ENCODE data around the gene NOD1.
"Not testable (repeated sequence)": the region's sequence is repeated elsewhere in the genome, so short reads cannot be mapped to it uniquely, and the experiment has no call there.

The NOD1 gene

DNA sequence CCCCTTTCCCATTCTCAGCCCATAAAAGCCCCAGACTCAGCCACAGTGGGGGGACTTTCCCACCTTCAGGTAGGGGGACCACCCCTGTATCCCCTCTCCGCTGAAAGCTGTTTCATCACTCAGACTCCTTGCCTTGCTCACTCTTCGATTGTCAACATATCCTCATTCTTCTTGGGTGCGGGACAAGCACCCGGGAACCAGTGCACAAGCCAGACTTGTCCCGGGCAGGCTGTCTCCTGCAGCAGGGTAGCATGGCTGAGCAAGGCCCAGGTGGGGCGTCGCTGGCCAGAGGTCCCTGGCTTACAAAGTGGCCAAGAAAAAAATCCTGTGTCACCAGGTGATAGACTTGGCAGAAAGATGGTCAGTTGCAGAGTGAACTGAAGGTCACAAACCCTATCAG, 64.7 kb downstream of the NOD1 start:
- no peak for DNase-seq
- Mint-ChIP-seq H3K27me3 (no peaks in the 10 kb centered on the region), H3K4me3 (peak overlapping the region in 1 of 2 donors; percentile 28), H3K27ac (no peak overlapping the region), H3K9me3 (peaks cover 0 to 5% of the 10 kb centered on the region in 2 donors), H3K36me3 (peaks cover 8 to 23% of the 10 kb centered on the region in 2 donors), H3K4me1 (peaks cover 29 to 35% of the 10 kb centered on the region in 2 donors)
- ATAC-seq (replicated peaks), result no peak

- peaks cover 8 to 22% of the 10 kb centered on the region in 2 donors for H3K36me3 Mint-ChIP-seq
- ATAC-seq (replicated peaks) (peak; percentile 43 to 46), DNase-seq (no peak)
- peaks cover 0 to 5% of the 10 kb centered on the region in 2 donors for H3K9me3 Mint-ChIP-seq
- H3K4me1 Mint-ChIP-seq, result peaks cover 29 to 35% of the 10 kb centered on the region in 2 donors
- no peaks in the 10 kb centered on the region for H3K27me3 Mint-ChIP-seq
- no peak overlapping the region for H3K4me3 Mint-ChIP-seq
- H3K27ac Mint-ChIP-seq, result peak overlapping the region; percentile 9
Measured at GRCh38 chr7:30412782-30413504, 65.6 kb downstream of the NOD1 start.

DNA sequence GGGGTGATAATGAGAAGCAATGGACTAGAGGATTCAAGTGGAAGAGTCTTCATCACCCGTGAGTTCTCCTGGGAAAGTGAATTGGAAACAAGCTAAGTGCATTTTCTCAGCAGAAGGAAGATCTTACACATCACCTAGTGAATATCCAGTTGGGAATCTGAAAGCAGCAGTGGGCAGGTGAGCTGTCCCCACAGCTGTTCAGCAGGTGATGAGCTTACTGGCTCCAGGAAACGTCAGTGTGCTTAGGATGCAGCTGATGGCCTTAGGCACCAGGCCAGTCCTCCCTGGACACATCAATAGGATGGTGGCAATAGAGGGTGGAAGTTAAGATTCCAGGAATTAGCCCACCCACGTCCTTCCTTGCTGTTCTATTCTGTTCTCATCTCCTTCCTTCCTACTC, 66.7 kb downstream of the NOD1 start:
- Mint-ChIP-seq H3K36me3 (peaks cover 8 to 20% of the 10 kb centered on the region in 2 donors), H3K27ac (peak overlapping the region; percentile 51), H3K27me3 (no peaks in the 10 kb centered on the region), H3K4me1 (peaks cover 29 to 35% of the 10 kb centered on the region in 2 donors), H3K4me3 (peak overlapping the region in 1 of 2 donors; percentile 11), H3K9me3 (peaks cover 0 to 5% of the 10 kb centered on the region in 2 donors)
- DNase-seq (no peak), ATAC-seq (replicated peaks) (no peak)

- H3K4me3 Mint-ChIP-seq, result no peak overlapping the region
- H3K27ac Mint-ChIP-seq, result peak overlapping the region; percentile 87
- peak; percentile 34 to 57 for ATAC-seq (replicated peaks)
- peaks cover 0 to 5% of the 10 kb centered on the region in 2 donors for H3K9me3 Mint-ChIP-seq
- no peaks in the 10 kb centered on the region for H3K27me3 Mint-ChIP-seq
- no peak for DNase-seq
- H3K4me1 Mint-ChIP-seq, result peaks cover 29 to 38% of the 10 kb centered on the region in 2 donors
- peaks cover 10 to 25% of the 10 kb centered on the region in 2 donors for H3K36me3 Mint-ChIP-seq
Measured at GRCh38 chr7:30411173-30411572, 67.4 kb downstream of the NOD1 start.

- H3K4me3 Mint-ChIP-seq, result no peak overlapping the region
- peaks cover 12 to 27% of the 10 kb centered on the region in 2 donors for H3K4me1 Mint-ChIP-seq
- H3K27ac Mint-ChIP-seq, result no peak overlapping the region
- H3K36me3 Mint-ChIP-seq, result peaks cover 17 to 23% of the 10 kb centered on the region in 2 donors
- no peak for DNase-seq
- no peaks in the 10 kb centered on the region for H3K9me3 Mint-ChIP-seq
- H3K27me3 Mint-ChIP-seq, result no peaks in the 10 kb centered on the region
- no peak for ATAC-seq (replicated peaks)
Measured at GRCh38 chr7:30406664-30407425, 71.7 kb downstream of the NOD1 start.

DNA sequence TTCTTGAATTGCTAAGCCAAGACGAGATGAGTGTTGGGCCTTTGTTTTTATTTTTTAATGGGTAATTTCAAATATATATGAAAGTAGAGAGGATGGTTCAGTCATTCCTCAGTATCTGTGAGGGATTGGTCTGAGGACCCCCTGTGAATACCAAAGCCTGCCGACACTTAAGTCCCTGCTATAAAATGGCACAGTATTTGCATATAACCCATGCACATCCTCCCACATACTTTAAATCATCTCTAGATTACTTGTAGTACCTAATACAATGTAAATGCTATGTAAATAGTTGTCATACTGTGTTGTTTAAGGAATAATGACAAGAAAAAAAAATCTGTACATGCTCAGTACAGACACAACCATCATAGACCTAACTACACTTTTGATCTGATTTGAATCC, 73.4 kb downstream of the NOD1 start:
- DNase-seq, result no peak
- Mint-ChIP-seq H3K27me3 (no peaks in the 10 kb centered on the region), H3K27ac (no peak overlapping the region), H3K4me3 (no peak overlapping the region), H3K4me1 (peaks cover 0 to 14% of the 10 kb centered on the region in 2 donors), H3K36me3 (peaks cover 17 to 19% of the 10 kb centered on the region in 2 donors), H3K9me3 (no peaks in the 10 kb centered on the region)
- ATAC-seq (replicated peaks), result no peak

GRCh38 chr7:30403477-30403876, 75.1 kb downstream of the NOD1 start:
- ATAC-seq (replicated peaks) (no peak), DNase-seq (no peak)
- peaks cover 17 to 19% of the 10 kb centered on the region in 2 donors for H3K36me3 Mint-ChIP-seq
- no peaks in the 10 kb centered on the region for H3K27me3 Mint-ChIP-seq
- H3K9me3 Mint-ChIP-seq, result no peaks in the 10 kb centered on the region
- H3K4me1 Mint-ChIP-seq, result peaks cover 0 to 7% of the 10 kb centered on the region in 2 donors
- H3K27ac Mint-ChIP-seq, result no peak overlapping the region
- H3K4me3 Mint-ChIP-seq, result no peak overlapping the region

GRCh38 chr7:30396389-30396788, 82.2 kb downstream of the NOD1 start:
- no peak for ATAC-seq (replicated peaks)
- Mint-ChIP-seq H3K4me1 (peaks cover 3 to 6% of the 10 kb centered on the region in 2 donors), H3K9me3 (no peaks in the 10 kb centered on the region), H3K27me3 (no peaks in the 10 kb centered on the region), H3K27ac (no peak overlapping the region), H3K4me3 (no peak overlapping the region), H3K36me3 (peaks cover 0 to 7% of the 10 kb centered on the region in 2 donors)
- DNase-seq, result no peak

GRCh38 chr7:30395676-30396075, 82.9 kb downstream of the NOD1 start:
- no peaks in the 10 kb centered on the region for H3K9me3 Mint-ChIP-seq
- H3K27me3 Mint-ChIP-seq, result no peaks in the 10 kb centered on the region
- no peak for ATAC-seq (replicated peaks)

GRCh38 chr7:30391806-30392205, 86.8 kb downstream of the NOD1 start:
- ATAC-seq (replicated peaks), result no peak
- H3K4me1 Mint-ChIP-seq, result peaks cover 9 to 12% of the 10 kb centered on the region in 2 donors
- H3K9me3 Mint-ChIP-seq, result no peaks in the 10 kb centered on the region
- no peak for DNase-seq
- no peak overlapping the region for H3K27ac Mint-ChIP-seq
- peaks cover 8 to 14% of the 10 kb centered on the region in 2 donors for H3K36me3 Mint-ChIP-seq
- H3K27me3 Mint-ChIP-seq, result no peaks in the 10 kb centered on the region
- H3K4me3 Mint-ChIP-seq, result no peak overlapping the region

More at GRCh38 chr7:30395676-30396075, 82.9 kb downstream of the NOD1 start:
- no peak overlapping the region for H3K4me3 Mint-ChIP-seq
- no peak for DNase-seq
- no peak overlapping the region for H3K27ac Mint-ChIP-seq
- peaks cover 3 to 6% of the 10 kb centered on the region in 2 donors for H3K4me1 Mint-ChIP-seq
- peaks cover 0 to 7% of the 10 kb centered on the region in 2 donors for H3K36me3 Mint-ChIP-seq

DNA sequence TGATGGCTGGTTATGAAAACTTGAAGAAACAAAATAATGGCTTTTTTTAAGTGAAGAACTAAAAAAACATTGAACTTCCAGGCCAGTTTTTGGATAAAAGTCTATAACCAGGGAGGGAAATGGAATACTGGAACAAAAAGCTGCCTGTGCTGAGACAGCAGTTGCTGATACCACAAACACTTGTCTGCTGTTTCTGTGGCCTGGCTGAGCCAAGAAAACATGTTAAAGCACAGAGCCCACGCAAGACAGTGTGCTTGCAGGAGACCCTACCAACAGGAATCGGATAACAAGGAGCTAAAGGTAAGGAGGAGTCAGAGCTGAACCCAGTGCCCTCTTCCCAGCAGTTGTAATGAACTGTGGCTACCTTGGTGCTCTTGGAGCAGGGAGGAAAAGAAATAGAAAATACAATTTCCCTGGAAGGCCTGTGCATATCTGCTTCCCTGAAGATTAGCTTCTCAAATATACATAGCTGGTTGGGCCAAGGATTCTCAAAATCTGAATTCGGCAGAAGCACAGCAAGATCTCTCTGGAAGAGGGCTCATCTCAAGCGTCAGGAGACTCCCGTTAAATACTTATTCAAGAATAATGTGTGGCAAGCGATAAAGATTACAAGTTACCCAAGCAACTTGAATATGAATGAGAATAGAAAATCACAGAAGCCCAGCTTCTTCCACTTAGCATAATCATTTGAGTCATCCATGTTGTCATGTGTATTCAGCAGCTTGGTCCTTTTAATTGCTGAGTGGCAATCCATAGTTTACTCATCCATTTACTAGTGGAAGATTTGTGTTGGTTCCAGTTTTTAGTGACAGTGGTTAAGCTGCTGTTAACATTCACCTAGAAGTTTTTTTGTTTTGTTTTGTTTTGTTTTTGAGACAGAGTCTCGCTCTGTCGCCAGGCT, 87.6 kb downstream of the NOD1 start:
- ATAC-seq (replicated peaks), result no peak
- no peak overlapping the region for H3K27ac Mint-ChIP-seq

GRCh38 chr7:30389791-30390190, 88.8 kb downstream of the NOD1 start:
- no peak overlapping the region for H3K4me3 Mint-ChIP-seq
- H3K4me1 Mint-ChIP-seq, result peaks cover 6% of the 10 kb centered on the region in 2 donors
- ATAC-seq (replicated peaks) (no peak), DNase-seq (no peak)
- H3K36me3 Mint-ChIP-seq, result peaks cover 8 to 9% of the 10 kb centered on the region in 2 donors
- no peaks in the 10 kb centered on the region for H3K9me3 Mint-ChIP-seq
- H3K27me3 Mint-ChIP-seq, result no peaks in the 10 kb centered on the region
- H3K27ac Mint-ChIP-seq, result no peak overlapping the region

More for the DNA sequence above, 87.6 kb downstream of the NOD1 start:
- Mint-ChIP-seq H3K27me3 (no peaks in the 10 kb centered on the region), H3K4me1 (peaks cover 6% of the 10 kb centered on the region in 2 donors), H3K4me3 (no peak overlapping the region), H3K9me3 (no peaks in the 10 kb centered on the region), H3K36me3 (peaks cover 8 to 14% of the 10 kb centered on the region in 2 donors)
- DNase-seq, result no peak

DNA sequence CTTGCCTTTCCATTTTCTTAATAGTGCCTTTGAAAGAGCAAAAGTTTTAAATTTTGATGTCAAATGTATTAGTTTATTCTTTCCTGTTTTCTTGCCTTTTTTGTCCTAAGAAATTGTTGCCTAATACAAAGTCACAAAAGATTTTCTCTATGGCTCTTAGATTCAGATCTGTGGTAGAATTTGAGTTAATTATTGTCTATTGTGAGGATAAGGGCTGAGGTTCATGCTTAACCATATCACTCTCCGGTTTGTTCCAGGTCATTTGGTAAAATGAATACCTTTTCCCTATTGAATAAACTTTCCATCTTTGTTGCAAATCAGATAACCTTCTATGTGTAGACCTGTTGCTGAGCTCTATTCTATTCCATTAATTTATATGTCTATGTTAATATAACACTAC, 96.0 kb downstream of the NOD1 start:
- Mint-ChIP-seq H3K9me3 (peaks cover 0 to 5% of the 10 kb centered on the region in 2 donors), H3K4me1 (peaks cover 0 to 4% of the 10 kb centered on the region in 2 donors), H3K4me3 (no peak overlapping the region), H3K36me3 (peaks cover 0 to 10% of the 10 kb centered on the region in 2 donors), H3K27me3 (no peaks in the 10 kb centered on the region), H3K27ac (no peak overlapping the region)
- ATAC-seq (replicated peaks), result no peak
- DNase-seq, result no peak

DNA sequence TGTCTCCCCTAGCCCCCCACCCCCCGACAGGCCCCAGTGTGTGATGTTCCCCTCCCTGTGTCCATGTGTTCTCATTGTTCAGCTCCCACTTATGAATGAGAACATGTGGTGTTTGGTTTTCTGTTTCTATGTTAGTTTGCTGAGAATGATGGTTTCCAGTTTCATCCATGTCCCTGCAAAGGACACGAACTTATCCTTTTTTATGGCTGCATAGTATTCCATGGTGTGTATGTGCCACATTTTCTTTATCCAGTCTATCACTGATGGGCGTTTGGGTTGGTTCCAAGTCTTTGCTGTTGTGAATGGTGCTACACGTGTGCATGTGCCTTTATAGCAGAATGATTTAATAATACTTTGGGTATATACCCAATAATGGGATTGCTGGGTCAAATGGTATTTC, 97.8 kb downstream of the NOD1 start:
- not testable (repeated sequence) for H3K27me3 Mint-ChIP-seq; H3K4me3 Mint-ChIP-seq; DNase-seq; H3K9me3 Mint-ChIP-seq; H3K4me1 Mint-ChIP-seq; ATAC-seq (replicated peaks); H3K27ac Mint-ChIP-seq
- H3K36me3 Mint-ChIP-seq, result peaks cover 0 to 10% of the 10 kb centered on the region in 2 donors

Data from stimulated activated naive B cell treated with anti-CD40 and anti-IgM and Interleukin-4, amounts not matched to agents 10 μg/mL and 1 μg/mL and 100 μg/mL, for 72 hours (primary cell).